Activated gamma-delta T cell (primary cell): ENCODE data around the gene SLC37A3.

Experiments
- DNase-seq: peaks from one replicate; lab custom pipeline; 2025; lab: John Stamatoyannopoulos, UW

The SLC37A3 gene

GRCh38 chr7:140402178-140402835 lies 4.0 kb upstream of the SLC37A3 start:
- no peak for DNase-seq

GRCh38 chr7:140400381-140400780 lies 2.1 kb upstream of the SLC37A3 start:
- no peak for DNase-seq

DNA sequence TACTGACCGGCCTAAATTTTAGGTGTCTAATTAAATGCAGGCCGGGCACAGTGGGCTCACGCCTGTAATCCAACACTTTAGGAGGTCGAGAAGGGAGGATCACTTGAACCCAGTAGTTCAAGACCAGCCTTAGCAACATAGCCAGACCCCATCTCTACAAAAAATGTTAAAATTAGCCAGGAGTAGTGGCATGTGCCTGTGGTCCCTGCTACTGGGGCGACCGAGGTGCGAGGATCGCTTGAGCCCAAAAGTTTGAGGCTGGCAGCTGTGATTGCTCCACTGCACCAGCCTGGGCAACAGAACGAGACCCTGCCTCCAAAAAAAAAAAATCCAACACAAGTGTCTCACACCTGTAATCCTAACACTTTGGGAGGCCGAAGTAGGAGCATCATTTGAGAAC lies 491 bp upstream of the SLC37A3 start:
- no peak for DNase-seq

- no peak for DNase-seq
These were observed 4.5 kb downstream of the SLC37A3 start for GRCh38 chr7:140393756-140394306.

- no peak for DNase-seq
These were observed 6.7 kb downstream of the SLC37A3 start for GRCh38 chr7:140391634-140392033.

DNA sequence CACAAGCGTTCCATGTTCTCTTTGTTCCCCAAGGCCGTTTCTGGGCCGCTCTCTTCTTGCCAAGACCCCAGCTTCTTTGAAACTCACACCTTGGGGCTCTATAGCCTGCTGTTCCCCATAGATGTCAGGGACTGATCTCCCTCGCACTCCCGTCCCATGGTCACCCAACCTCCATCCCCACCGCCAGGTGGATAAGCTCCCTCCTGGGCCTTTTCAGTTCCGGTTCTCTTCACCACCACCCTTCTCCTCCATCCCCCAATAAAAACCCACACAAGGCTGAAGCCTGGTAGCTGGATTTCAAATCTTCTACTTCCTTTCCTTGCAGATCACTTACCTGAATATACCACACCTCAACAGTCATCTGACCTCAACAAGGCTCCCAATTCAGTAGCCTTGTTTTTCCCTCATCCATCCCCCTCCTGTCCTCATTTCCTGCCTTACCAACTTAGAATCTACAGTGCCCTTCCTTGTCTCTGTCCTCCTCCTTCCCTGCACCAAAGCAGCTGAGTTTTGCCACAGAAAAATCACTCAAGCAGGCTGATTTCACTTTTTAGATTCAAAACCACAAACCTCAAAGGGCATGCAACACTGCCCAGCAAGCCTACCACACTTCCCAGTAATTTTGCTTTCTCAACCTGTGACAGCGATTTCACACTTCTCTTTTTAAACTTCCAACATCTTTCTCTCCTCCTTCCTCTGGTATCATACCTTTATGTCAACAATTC lies 7.7 kb downstream of the SLC37A3 start:
- no peak for DNase-seq

DNA sequence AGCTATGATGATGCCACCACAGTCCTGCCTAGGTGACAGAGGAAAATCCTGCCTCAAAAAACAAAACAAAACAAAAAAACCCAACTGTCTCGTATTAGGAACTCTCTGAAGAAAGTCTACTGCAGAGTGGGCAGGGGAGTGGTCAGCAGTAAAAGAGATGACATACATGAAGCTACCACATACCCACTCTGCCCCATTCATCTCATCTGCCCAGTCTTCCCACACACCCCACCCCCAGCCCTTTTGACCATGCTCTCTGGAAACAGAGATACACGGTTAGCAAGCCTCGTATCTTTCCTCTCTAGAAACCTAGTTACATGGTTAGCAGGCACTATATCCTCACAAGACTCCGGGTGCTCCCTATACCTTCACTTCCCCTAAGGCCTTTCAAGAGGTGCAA lies 8.3 kb downstream of the SLC37A3 start:
- no peak for DNase-seq

GRCh38 chr7:140389445-140389844 lies 8.9 kb downstream of the SLC37A3 start:
- no peak for DNase-seq

DNA sequence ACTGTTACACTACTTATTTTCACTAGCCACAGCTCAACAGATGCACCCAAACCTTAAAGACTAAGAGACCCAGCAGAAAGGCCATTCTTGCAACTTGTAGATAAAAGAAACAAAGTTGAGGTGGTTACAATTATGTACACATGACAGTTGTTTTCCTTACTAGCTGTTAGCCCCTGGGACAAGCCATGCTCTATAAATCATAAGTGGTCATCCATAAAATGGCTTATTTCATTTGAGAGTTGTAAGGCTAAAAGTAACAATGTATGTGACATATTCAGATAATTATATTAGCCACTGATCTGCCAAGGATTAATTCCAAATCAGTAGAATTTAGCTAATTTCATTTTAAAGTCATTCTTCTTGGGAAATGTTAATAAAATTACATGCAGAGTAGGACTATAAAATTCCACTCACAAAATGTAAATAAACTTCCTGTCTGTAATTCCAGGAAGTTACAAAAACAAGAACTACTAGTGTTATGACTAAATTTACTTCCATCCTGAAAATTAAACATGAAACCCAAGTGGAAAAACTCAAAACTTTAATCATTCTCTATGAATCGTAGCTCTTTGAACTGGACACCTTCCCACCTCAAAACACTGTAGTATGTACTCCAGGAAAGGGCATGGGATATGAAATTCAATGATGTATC lies 13.3 kb downstream of the SLC37A3 start:
- DNase-seq = no peak

DNA sequence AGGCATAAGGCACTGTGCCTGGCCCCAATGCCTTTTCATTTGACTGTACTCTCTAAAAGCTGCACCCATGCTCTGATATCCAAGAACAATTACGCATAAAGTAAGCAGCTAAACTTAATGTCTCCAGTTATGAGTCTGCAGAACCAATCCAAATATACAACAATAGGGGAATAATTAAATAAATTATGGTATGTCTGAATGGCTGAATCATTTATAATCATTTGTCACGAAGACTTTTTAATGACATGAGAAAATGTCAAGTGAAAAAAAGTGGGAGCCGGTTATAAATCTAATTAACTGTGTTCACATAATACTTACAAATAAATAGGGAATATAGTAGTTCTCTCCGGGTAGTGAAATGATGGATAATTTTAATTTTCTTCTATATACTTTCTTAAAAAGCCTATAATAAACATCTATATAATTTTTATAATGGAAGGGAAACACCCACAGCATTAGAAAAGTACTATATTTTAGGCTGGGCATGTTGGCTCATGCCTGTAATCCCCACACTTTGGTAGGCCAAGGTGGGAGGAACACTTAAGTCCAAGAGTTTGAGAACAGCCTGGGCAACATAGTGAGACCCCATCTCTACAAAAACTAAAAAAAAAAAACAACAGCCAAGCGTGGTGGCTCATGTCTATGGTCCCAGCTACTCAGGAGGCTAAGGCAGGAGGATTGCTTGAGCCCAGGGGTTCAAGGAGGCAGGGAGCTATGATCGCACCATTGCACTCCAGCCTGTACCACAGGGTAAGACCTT lies 14.2 kb downstream of the SLC37A3 start:
- no peak for DNase-seq

- no peak for DNase-seq
These were observed 22.2 kb downstream of the SLC37A3 start for GRCh38 chr7:140375892-140376730.

DNA sequence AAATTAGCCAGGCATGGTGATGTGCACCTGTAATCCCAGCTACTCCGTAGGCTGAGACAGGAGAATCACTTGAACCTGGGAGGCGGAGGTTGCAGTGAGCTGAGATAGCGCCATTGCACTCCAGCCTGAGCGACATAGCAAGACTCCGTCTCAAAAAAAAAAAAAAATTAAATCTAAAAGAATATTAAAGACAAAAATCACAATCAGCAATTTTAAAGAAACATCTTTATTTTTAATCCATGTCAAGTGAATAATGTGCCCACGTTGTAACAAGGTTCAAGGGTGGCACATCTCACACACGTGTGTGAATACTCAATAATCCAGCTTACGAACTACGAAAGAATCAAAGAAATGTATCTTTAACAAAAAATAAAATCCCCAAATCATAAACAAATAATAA lies 23.0 kb downstream of the SLC37A3 start:
- no peak for DNase-seq

DNA sequence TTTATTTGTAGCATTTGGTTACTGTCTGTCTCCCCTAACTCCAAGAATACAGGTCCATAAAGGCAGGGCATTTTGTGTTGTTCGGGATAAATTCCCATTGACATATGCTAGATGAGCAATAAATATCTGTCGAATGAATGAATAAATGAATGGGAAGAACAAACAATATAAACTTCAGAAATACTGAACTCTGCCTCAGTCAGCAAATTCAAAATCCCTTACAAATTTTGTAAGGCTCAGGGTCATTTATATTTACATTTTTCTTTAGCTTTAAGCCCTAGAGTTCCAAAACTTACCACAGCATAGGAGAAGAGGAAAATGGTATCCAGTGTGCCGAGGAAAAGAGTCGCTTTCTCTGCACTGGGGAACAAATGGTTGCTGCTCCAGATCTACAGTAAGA lies 29.0 kb downstream of the SLC37A3 start:
- DNase-seq = no peak

- DNase-seq = no peak
These were observed 30.8 kb downstream of the SLC37A3 start for GRCh38 chr7:140367528-140367927.

- no peak for DNase-seq
These were observed 33.5 kb downstream of the SLC37A3 start for GRCh38 chr7:140364819-140365218.

DNA sequence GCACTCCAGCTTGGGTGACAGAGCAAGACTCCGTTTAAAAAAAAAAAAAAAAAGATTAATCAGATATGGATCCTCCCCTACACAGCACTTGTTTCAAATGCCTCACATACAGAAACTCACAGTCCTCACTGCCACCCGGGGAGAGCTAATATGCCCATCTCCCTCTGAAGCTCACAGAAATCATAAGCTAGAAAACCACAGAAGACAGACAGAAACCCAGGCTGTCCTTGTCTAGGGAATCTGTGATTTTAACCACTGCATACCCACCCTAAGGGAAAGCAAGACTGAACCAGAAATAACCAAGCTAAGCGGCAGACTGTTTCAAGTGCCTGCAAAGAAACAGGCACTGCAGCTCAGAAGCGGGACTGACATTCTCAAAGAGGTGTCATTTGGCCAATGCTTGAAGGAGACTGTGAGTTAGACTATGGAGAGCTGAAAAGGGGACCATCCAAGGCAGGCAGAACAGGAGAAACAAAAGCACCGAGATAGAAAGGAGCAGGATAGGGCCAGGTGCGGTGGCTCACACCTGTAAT lies 37.6 kb downstream of the SLC37A3 start:
- no peak for DNase-seq

DNA sequence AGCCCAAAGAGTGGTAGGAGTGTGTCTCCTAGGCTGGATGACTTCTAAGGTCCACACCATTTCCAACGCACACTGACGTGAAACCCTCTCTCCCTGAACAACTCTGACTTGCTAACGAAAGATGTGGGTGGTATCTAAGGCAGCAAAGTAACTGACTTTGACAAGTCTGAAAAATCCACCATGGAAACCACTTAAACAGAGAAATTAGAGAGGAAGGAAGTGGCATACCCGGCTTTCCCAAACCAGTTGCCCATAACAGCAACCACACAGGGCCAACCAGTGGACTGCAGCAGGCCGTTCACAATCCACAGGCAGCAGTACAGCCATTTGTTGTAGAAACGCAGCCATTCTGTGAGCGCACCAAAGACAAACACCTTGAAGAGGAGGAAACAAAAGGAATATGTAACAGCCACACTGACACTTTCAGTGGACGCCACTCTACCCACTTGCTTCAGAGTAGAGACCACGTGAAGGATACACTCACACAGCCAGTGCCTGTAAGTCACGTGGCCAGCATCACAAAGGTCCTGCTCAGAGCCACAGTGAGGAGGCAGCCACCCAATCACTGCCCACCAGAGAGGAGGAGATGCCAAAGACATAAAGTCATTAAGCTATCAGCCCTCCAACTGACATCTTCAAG lies 39.8 kb downstream of the SLC37A3 start:
- no peak for DNase-seq

DNA sequence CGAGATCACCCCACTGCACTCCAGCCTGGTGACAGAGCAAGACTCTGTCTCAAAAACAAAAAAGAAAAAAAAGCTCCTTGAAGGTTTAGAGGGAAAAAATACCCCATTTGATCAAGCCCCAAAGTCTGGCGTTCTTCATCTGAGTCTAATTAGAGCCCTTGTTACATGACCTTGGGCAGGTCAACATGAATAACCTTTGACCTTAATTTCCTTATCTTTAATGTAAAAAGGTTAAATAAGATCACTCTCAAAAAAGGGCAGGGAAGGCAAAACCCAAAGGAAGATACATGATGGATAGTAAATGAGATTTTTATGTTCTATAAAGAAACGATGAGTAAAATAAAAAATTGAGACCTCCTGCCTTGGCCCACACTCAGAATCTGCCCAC lies 40.3 kb downstream of the SLC37A3 start:
- no peak for DNase-seq

DNA sequence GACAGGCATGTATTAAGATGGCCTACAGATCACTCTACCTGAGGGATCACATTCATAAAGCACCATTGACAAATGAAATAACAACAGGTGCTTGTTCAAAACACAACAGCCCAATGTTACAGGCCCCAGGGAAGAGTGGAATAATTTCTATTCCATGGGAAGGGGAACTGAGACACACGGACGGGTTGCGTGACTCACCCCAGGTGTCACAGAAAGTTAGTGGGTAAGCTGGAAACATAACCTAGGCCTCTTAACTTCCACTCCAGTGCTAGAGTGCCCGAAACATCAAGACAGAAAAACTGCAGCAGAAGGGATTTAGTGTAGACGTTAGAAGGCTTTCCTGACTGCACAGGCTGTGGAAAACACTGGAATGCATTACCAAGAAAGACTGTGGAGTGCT lies 48.3 kb downstream of the SLC37A3 start:
- no peak for DNase-seq

DNA sequence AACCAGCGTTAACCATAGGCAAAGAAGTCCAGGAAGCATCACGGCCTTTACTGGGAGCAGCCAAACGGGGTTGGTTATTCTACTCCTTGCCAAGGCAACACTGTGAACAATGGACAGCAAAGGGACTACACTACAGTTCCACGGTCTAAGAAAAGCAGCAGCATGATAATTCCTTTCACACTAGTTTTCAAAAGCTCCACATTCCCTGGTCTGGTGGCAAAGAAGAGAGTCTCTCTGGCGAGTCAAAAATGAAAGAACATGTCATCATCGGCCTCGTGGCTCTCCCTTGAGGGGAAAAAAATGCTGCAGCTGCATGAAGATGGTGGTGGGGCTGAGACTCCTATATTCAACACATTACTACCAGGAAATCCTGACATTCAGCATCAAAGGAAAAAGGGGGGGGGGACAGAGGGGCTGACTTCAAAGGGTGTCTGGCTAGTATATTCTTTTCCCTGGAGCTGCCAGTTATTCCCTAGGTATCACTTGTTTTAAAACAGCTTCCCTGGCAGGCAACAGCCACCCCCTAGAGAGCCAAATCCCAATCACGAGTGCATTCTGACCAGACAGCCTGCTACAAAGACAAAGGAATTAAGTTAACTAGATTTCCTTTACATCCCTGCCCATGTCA lies 49.1 kb downstream of the SLC37A3 start:
- no peak for DNase-seq
